Calu3 (cell line): ENCODE results near the gene BBS4. TPM values are rescaled to one million over a fixed set of nuclear protein-coding genes. Genes with fewer than 3 reads are reported as not detected.

Source experiments
- BruUV-seq: library from RNA; stranded (reverse); fragments of 400-500 nt; replicated peaks from 2 replicates; lab custom pipeline; 2021; lab: Mats Ljungman, UMichigan
- CTCF ChIA-PET: fragments of 300-600 bp; sonication (Branson Sonifier 250); formaldehyde crosslinking; loops from one replicate; lab custom pipeline; 2022; ENCODE audit warnings: antibody characterized with exemption; lab: Charles Lee
- DNase-seq: peaks from one replicate; pipeline ENCODE4 v3.0.0; 2022
- H3K27ac Mint-ChIP-seq: one replicate; pipeline ENCODE4 v1.8.0; 2022; ENCODE audit warnings: mixed read lengths; ENCODE audit not compliant: unreplicated experiment
- H3K27me3 Mint-ChIP-seq: one replicate; pipeline ENCODE4 v1.8.0; 2022; ENCODE audit warnings: mixed read lengths; ENCODE audit not compliant: unreplicated experiment
- H3K36me3 Mint-ChIP-seq: one replicate; pipeline ENCODE4 v1.8.0; 2022; ENCODE audit warnings: mild to moderate bottlenecking, moderate library complexity, mixed read lengths; ENCODE audit not compliant: insufficient read depth, unreplicated experiment
- H3K4me1 Mint-ChIP-seq: one replicate; pipeline ENCODE4 v1.8.0; 2022; ENCODE audit warnings: mild to moderate bottlenecking, low read depth, mixed read lengths; ENCODE audit not compliant: unreplicated experiment
- H3K4me3 Mint-ChIP-seq: one replicate; pipeline ENCODE4 v1.8.0; 2022; ENCODE audit warnings: mild to moderate bottlenecking, low read depth, moderate library complexity, mixed read lengths; ENCODE audit not compliant: unreplicated experiment
- H3K9me3 Mint-ChIP-seq: one replicate; pipeline ENCODE4 v1.8.0; 2022; ENCODE audit warnings: low read depth, mixed read lengths; ENCODE audit not compliant: unreplicated experiment
- intact Hi-C: fragments of 100-400 bp; cut with micrococcal nuclease; formaldehyde crosslinking; loops from one replicate; pipeline ENCODE4 v1.10.0; 2022; ENCODE audit not compliant: unreplicated experiment
- total RNA-seq: library from RNA; stranded (reverse); gene quantifications from 2 replicates; pipeline ENCODE4 v1.2.3, GENCODE V29; 2022
- TF ChIP-seq, protein P1 (sequence below): fragments of 200-600 bp; IDR thresholded peaks from one replicate; pipeline ENCODE4 v1.8.0; 2022; ENCODE audit warnings: antibody characterized with exemption; ENCODE audit not compliant: unreplicated experiment

BBS4 gene
- total RNA-seq, 1 experiment from 2014 or later = 23.0 TPM

DNA sequence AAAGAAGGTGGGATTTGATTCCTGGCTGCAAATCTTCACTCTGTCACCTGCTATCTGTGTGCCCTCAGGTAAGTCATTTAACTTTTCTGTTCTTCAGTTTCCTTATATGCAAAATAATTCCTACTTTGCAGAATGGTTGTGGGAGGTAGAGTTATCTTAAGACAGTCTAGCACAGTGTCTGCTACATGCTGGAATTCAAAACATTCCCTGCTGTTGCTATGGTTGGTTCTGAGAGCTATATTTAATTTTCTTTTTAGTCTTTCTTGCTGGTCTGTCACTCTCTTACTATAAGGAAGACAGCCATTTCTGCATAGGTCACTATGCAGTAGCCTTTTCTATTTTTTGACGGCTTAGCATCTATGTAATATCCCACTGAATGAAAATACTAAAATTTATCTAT lies 101.5 kb downstream of the BBS4 start:
- Mint-ChIP-seq H3K36me3 (peaks cover 20% of the 10 kb centered on the region), H3K4me1 (no peaks in the 10 kb centered on the region), H3K4me3 (no peak overlapping the region), H3K27me3 (peaks cover 44% of the 10 kb centered on the region), H3K27ac (no peak overlapping the region), H3K9me3 (no peaks in the 10 kb centered on the region)
- TF ChIP-seq, protein P1, sequence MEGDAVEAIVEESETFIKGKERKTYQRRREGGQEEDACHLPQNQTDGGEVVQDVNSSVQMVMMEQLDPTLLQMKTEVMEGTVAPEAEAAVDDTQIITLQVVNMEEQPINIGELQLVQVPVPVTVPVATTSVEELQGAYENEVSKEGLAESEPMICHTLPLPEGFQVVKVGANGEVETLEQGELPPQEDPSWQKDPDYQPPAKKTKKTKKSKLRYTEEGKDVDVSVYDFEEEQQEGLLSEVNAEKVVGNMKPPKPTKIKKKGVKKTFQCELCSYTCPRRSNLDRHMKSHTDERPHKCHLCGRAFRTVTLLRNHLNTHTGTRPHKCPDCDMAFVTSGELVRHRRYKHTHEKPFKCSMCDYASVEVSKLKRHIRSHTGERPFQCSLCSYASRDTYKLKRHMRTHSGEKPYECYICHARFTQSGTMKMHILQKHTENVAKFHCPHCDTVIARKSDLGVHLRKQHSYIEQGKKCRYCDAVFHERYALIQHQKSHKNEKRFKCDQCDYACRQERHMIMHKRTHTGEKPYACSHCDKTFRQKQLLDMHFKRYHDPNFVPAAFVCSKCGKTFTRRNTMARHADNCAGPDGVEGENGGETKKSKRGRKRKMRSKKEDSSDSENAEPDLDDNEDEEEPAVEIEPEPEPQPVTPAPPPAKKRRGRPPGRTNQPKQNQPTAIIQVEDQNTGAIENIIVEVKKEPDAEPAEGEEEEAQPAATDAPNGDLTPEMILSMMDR = no peak
- DNase-seq = no peak
- CTCF ChIA-PET = no interaction called here
- no TSS peak for BruUV-seq
- intact Hi-C loops = no loop called here

Other genes with a start within 250 kb of the BBS4 start
- gene ARIH1, start 211.9 kb upstream of the BBS4 start, total RNA-seq = 179 and 181 TPM in 2 replicates
- 0.61 TPM in 1 of 2 replicates, not detected in the other for gene GOLGA6B, start 31.5 kb upstream of the BBS4 start, total RNA-seq
- 0.34 TPM in 1 of 2 replicates, not detected in the other for gene HIGD2B, start within 50 bp of the BBS4 start, total RNA-seq
- gene ADPGK, start 97.6 kb downstream of the BBS4 start, total RNA-seq = 82.7 and 84.4 TPM in 2 replicates